ENCODE results near the gene PHLDB1.

The PHLDB1 gene

GRCh38 chr11:118614511-118614910, 7.1 kb downstream of the PHLDB1 start:
- no peak overlapping the region for H3K27ac ChIP-seq
- no peak for TF ChIP-seq ZFX (IDR thresholded peaks at IDR 0.05; ENCODE audit: borderline replicate concordance)
- no peak for TF ChIP-seq CTCF (IDR thresholded peaks at IDR 0.05)

- no peak overlapping the region for H3K27ac ChIP-seq
- TF ChIP-seq ZFX (IDR thresholded peaks at IDR 0.05; ENCODE audit: borderline replicate concordance) (no peak), CTCF (IDR thresholded peaks at IDR 0.05) (no peak)
Observed at GRCh38 chr11:118615282-118615975, 8.0 kb downstream of the PHLDB1 start.

- H3K27ac ChIP-seq = no peak overlapping the region
- no peak for TF ChIP-seq CTCF (IDR thresholded peaks at IDR 0.05)
- no peak for TF ChIP-seq ZFX (IDR thresholded peaks at IDR 0.05; ENCODE audit: borderline replicate concordance)
Observed at GRCh38 chr11:118615976-118616371, 8.6 kb downstream of the PHLDB1 start.

GRCh38 chr11:118618115-118618990, 10.9 kb downstream of the PHLDB1 start:
- H3K27ac ChIP-seq = no peak overlapping the region
- TF ChIP-seq ZFX (IDR thresholded peaks at IDR 0.05; ENCODE audit: borderline replicate concordance) = no peak
- no peak for TF ChIP-seq CTCF (IDR thresholded peaks at IDR 0.05)

GRCh38 chr11:118618991-118619375, 11.6 kb downstream of the PHLDB1 start:
- H3K27ac ChIP-seq = no peak overlapping the region
- TF ChIP-seq ZFX (IDR thresholded peaks at IDR 0.05; ENCODE audit: borderline replicate concordance) (no peak), CTCF (IDR thresholded peaks at IDR 0.05) (no peak)

- H3K27ac ChIP-seq = no peak overlapping the region
- TF ChIP-seq CTCF (IDR thresholded peaks at IDR 0.05) = no peak
- no peak for TF ChIP-seq ZFX (IDR thresholded peaks at IDR 0.05; ENCODE audit: borderline replicate concordance)
Observed at GRCh38 chr11:118619444-118620197, 12.2 kb downstream of the PHLDB1 start.

Data from 22Rv1 (cell line).